Motor neuron (in vitro differentiated cells): ENCODE measurements around the gene DDR1. TPM values are rescaled to one million over a fixed set of nuclear protein-coding genes. Genes with fewer than 3 reads are reported as not detected.
"Not testable (repeated sequence)": the region's sequence is repeated elsewhere in the genome, so short reads cannot be mapped to it uniquely, and the experiment has no call there.

Experiments used
- ATAC-seq, 8 experiments: fragments of 200-7000 bp; cut with Tn5 transposase; replicated peaks in 6 of 8; 2 replicates each; pipeline ENCODE4 v1.8.0; 2021; ENCODE audit warnings: mild to moderate bottlenecking in 8 of 8, moderate library complexity in 8 of 8
- H3K27ac ChIP-seq, 2 donors: fragments of 250-450 bp; sonication (Bioruptor Pico); 2 replicates each; pipeline ENCODE4 v1.9.0; 2021; ENCODE audit warnings: antibody characterized with exemption in 2 of 2, mild to moderate bottlenecking in 2 of 2, moderate library complexity in 1 of 2
- H3K4me1 ChIP-seq, 2 donors: fragments of 250-450 bp; sonication (Bioruptor Pico); replicated peaks in 1 of 2; 2 replicates each; pipeline ENCODE4 v1.6.1; 2021; ENCODE audit warnings: antibody characterized with exemption in 2 of 2, mild to moderate bottlenecking in 2 of 2, moderate library complexity in 1 of 2
- H3K4me3 ChIP-seq, 5 donors: fragments of 250-450 bp; sonication (Bioruptor Pico); 2 replicates each; pipeline ENCODE4 v1.9.0; 2021; ENCODE audit warnings: antibody characterized with exemption in 5 of 5, mild to moderate bottlenecking in 5 of 5, moderate library complexity in 4 of 5
- WGBS, 10 experiments: fragments of 450-650 bp; shearing (Covaris generic); methylation state at CpG; one replicate each; pipeline ENCODE4 v1.0.0; 2022; 5-methylcytosine and 5-hydroxymethylcytosine counted together
- in situ Hi-C, 9 experiments: fragments of 400-800 bp; cut with MboI; loops; one replicate each; pipeline ENCODE4 v1.15.0; 2021; ENCODE audit warnings: low sequenced_read_pairs in 9 of 9, low pct_unique_long_range_greater_than_20kb in 2 of 9; ENCODE audit not compliant: unreplicated experiment in 9 of 9
- total RNA-seq, 8 experiments: library from RNA; unstranded; fragments of 300-600 nt; gene quantifications; 2 replicates each; pipeline versions ENCODE4 v1.2.3 to v1.2.4, GENCODE V29; 2022

DDR1 gene
- total RNA-seq, 8 experiments from 2014 or later, result 24.1 to 369 (median 138) TPM

- Histone ChIP-seq H3K27ac (no peak overlapping the region), H3K4me1 (no peaks in the 10 kb centered on the region), H3K4me3 (no peak overlapping the region)
- WGBS, 10 experiments, result 85 to 100% (median 94%) methylated on average over 1 to 9 of the region's 12 CpGs
- ATAC-seq, result no peak
- in situ Hi-C loops, result no loop called here
Observed at GRCh38 chr6:30894381-30894780, 10.1 kb downstream of the DDR1 start.

DNA sequence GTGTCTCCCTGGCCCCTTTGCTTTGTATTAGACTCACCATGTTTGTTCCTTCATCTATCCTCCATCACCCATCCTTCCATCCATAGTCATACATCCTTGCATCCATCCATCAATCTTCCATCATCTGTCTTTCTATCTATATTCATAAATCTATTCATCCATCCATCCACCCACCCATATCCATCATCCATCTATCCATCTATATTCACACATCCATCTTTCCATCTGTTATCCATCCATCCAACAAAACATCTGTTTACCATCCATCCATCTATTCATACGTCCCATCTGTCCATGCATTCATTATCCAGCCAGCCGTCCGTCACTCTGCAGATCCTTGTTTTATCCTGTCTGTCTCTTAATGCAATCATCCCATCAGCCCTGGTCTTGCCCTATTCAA lies 10.6 kb downstream of the DDR1 start:
- in situ Hi-C loops, result no loop called here
- Histone ChIP-seq H3K4me1 (no peaks in the 10 kb centered on the region), H3K4me3 (no peak overlapping the region), H3K27ac (no peak overlapping the region)
- ATAC-seq, result no peak
- 17 to 100% (median 90%) methylated on average over 1 to 3 of the region's 3 CpGs for WGBS, 10 experiments

- no peak for ATAC-seq
- WGBS, 10 experiments, result 43 to 80% (median 66%) methylated on average over 1 to 3 of the region's 10 CpGs; no CpG with 5 or more reads in 6 of the 10 experiments
- H3K27ac ChIP-seq, result peak overlapping the region in 1 of 2 donors; percentile 44
- no peaks in the 10 kb centered on the region for H3K4me1 ChIP-seq
- H3K4me3 ChIP-seq, result no peak overlapping the region
- in situ Hi-C loops, result no loop called here
Observed at GRCh38 chr6:30895343-30895742, 11.0 kb downstream of the DDR1 start.

DNA sequence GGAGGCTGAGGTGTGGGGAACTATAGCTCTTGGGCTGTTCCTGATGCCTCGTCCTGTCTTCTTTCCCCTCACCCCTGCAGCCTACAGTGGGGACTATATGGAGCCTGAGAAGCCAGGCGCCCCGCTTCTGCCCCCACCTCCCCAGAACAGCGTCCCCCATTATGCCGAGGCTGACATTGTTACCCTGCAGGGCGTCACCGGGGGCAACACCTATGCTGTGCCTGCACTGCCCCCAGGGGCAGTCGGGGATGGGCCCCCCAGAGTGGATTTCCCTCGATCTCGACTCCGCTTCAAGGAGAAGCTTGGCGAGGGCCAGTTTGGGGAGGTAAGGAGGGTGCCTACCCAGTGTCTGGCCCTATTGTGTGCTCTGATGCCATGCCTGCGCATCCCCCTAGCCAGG lies 12.2 kb downstream of the DDR1 start:
- ATAC-seq, result no peak
- no peak overlapping the region for H3K27ac ChIP-seq
- in situ Hi-C loops, result no loop called here

GRCh38 chr6:30897882-30898281 lies 13.6 kb downstream of the DDR1 start:
- WGBS, 10 experiments, result 95 to 100% (median 100%) methylated on average over 3 to 4 of the region's 16 CpGs; no CpG with 5 or more reads in 6 of the 10 experiments
- in situ Hi-C loops, result no loop called here

More for the DNA sequence above, 12.2 kb downstream of the DDR1 start:
- no peak overlapping the region for H3K4me3 ChIP-seq
- no peaks in the 10 kb centered on the region for H3K4me1 ChIP-seq
- WGBS, 10 experiments, result 76 to 90% methylated on average over 2 to 3 of the region's 13 CpGs; no CpG with 5 or more reads in 8 of the 10 experiments

GRCh38 chr6:30898750-30899360 lies 14.5 kb downstream of the DDR1 start:
- peak in 5 of 8 experiments; percentile 16 to 41 (median 27) for ATAC-seq
- no peaks in the 10 kb centered on the region for H3K4me1 ChIP-seq
- in situ Hi-C loops, result no loop called here
- H3K4me3 ChIP-seq, result no peak overlapping the region
- H3K27ac ChIP-seq, result no peak overlapping the region
- 44 to 100% (median 83%) methylated on average over 1 to 18 of the region's 23 CpGs; no CpG with 5 or more reads in 3 of the 10 experiments for WGBS, 10 experiments

More at GRCh38 chr6:30897882-30898281, 13.6 kb downstream of the DDR1 start:
- no peak overlapping the region for H3K27ac ChIP-seq
- H3K4me1 ChIP-seq, result no peaks in the 10 kb centered on the region
- H3K4me3 ChIP-seq, result no peak overlapping the region
- no peak for ATAC-seq

DNA sequence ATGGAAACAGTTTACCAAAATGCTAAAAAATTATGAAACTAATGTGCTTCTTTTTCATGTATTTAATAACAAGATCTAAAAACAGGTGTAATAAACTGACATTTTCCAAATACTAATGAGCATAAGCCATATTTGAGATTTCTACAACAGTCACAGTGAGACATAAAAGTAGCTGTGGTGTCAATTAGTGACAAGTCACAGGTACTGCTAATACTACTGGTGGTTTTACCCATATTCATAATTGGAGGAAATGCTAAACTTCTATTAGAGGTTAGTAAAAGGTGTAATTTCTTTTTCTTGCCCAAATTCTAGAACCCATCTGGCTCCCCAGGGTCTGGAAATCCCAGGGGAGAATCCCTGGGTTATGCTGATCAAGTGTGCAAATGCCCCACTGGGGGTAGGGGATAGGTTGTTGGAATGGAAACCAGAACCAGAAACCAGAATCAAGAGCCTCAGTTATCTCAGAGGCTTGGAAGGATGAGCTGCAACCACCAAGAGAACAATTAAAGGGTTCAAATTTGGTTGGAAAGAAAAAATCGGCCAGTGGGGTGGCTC lies 16.6 kb downstream of the DDR1 start:
- H3K4me3 ChIP-seq, result no peak overlapping the region
- H3K4me1 ChIP-seq, result no peaks in the 10 kb centered on the region
- in situ Hi-C loops, result loop anchor here in 3 of 9 experiments (25.0 kb wide), 1 partner anchor 186 kb away; no protein-coding TSS in a partner anchor
- WGBS, 10 experiments, result 17 to 100% (median 92%) methylated on average over 1 of the region's 1 CpG; no CpG with 5 or more reads in 6 of the 10 experiments
- no peak for ATAC-seq
- no peak overlapping the region for H3K27ac ChIP-seq

- H3K27ac ChIP-seq, result no peak overlapping the region
- H3K4me3 ChIP-seq, result no peak overlapping the region
- no peak for ATAC-seq
- H3K4me1 ChIP-seq, result no peaks in the 10 kb centered on the region
- in situ Hi-C loops, result loop anchor here in 3 of 9 experiments (25.0 kb wide), 1 partner anchor 186 kb away; no protein-coding TSS in a partner anchor
Observed at GRCh38 chr6:30901436-30901835, 17.1 kb downstream of the DDR1 start.

DNA sequence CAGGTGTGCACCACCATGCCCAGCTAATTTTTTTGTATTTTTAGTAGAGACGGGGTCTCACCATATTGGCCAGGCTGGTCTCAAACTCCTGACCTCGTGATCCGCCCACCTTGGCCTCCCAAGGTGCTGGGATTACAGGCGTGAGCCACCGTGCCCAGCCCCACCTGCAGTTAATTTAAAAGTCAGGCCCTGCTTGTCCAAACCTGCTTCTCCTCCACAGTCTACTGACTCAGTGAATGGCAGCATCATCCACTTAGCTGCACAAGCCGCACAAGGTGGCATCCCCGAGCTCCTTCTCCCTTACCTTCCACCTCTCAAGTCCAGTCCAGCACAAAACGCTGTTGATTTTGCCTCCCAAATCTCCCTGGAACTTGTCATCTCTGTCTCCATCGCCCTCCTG lies 17.9 kb downstream of the DDR1 start:
- H3K4me1 ChIP-seq, H3K27ac ChIP-seq, ATAC-seq, H3K4me3 ChIP-seq: not testable (repeated sequence)
- WGBS, 10 experiments, result 47 to 100% (median 75%) methylated on average over 1 to 6 of the region's 9 CpGs; no CpG with 5 or more reads in 1 of the 10 experiments
- in situ Hi-C loops, result loop anchor here in 3 of 9 experiments (25.0 kb wide), 1 partner anchor 185 kb away; no protein-coding TSS in a partner anchor

DNA sequence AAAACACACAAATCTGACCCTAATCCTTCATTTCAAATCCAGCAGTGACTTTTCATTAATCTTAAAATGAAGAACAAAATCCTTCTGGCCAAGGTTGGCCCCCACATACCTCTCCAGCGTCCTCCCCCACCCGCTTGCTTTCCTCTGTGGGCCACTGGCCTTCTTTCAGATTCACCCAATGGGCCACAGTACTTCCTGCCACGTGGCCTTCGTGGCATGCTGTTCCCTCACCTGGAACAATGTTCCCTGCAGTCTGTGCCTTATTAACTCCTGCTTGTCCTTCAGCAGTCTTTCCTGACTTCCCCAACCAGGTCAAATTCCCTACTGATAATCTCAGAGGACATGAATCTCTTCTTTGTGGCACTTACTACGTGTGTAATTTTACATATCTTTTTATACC lies 18.4 kb downstream of the DDR1 start:
- 0 to 92% (median 47%) methylated on average over 1 to 5 of the region's 5 CpGs; no CpG with 5 or more reads in 1 of the 10 experiments for WGBS, 10 experiments
- Histone ChIP-seq H3K4me3 (no peak overlapping the region), H3K27ac (no peak overlapping the region), H3K4me1 (peaks cover 0 to 4% of the 10 kb centered on the region in 2 donors)
- ATAC-seq, result no peak
- in situ Hi-C loops, result loop anchor here in 3 of 9 experiments (25.0 kb wide), 1 partner anchor 185 kb away; no protein-coding TSS in a partner anchor

GRCh38 chr6:30903236-30903635 lies 18.9 kb downstream of the DDR1 start:
- no peak overlapping the region for H3K4me3 ChIP-seq
- no peak overlapping the region for H3K27ac ChIP-seq
- in situ Hi-C loops, result loop anchor here in 3 of 9 experiments (25.0 kb wide), 1 partner anchor 184 kb away; no protein-coding TSS in a partner anchor
- whole genome bisulfite sequencing, 10 experiments, result 79 to 100% (median 94%) methylated on average over 1 to 4 of the region's 4 CpGs
- peaks cover 0 to 4% of the 10 kb centered on the region in 2 donors for H3K4me1 ChIP-seq
- no peak for ATAC-seq

- not testable (repeated sequence) for H3K4me1 ChIP-seq, ATAC-seq, H3K27ac ChIP-seq
- WGBS, 10 experiments, result 0 to 68% (median 43%) methylated on average over 1 to 13 of the region's 16 CpGs
- peak overlapping the region; percentile 65 to 96 (median 81) for H3K4me3 ChIP-seq
- in situ Hi-C loops, result loop anchor here in 3 of 9 experiments (25.0 kb wide), 1 partner anchor 180 kb away; no protein-coding TSS in a partner anchor
Observed at GRCh38 chr6:30907290-30907757, 23.0 kb downstream of the DDR1 start.
